A549 (cell line): ENCODE data around the gene FRY.

Source experiments
- KDM1A ChIP-seq: fragments of 200-600 bp; sonication (generic); IDR thresholded peaks from 2 replicates; pipeline ENCODE4 v1.6.1; 2016; ENCODE audit warnings: low read depth, mild to moderate bottlenecking
- MYC ChIP-seq: IDR thresholded peaks from 2 replicates; pipeline ENCODE4 v1.6.1; 2012; ENCODE audit warnings: mild to moderate bottlenecking, inconsistent platforms, low read length, improper control_type of control experiment, borderline replicate concordance
- POLR2A ChIP-seq: IDR thresholded peaks from 2 replicates; pipeline ENCODE4 v1.6.1; 2012; ENCODE audit warnings: mild to moderate bottlenecking, low read length
- RFX5 ChIP-seq: fragments of 450-650 bp; IDR thresholded peaks from 2 replicates; pipeline ENCODE4 v1.7.1; 2014; ENCODE audit warnings: antibody characterized with exemption, mild to moderate bottlenecking, moderate library complexity
- SREBF2 ChIP-seq: fragments of 450-650 bp; IDR thresholded peaks from 2 replicates; pipeline ENCODE4 v1.6.1; 2014; ENCODE audit warnings: mild to moderate bottlenecking, moderate library complexity
- USF2 ChIP-seq: fragments of 450-650 bp; IDR thresholded peaks from 2 replicates; pipeline ENCODE4 v1.6.1; 2014; ENCODE audit warnings: antibody characterized with exemption
- TF ChIP-seq, protein P1 (sequence below): fragments of >200 bp; sonication (Bioruptor Twin); formaldehyde crosslinking; IDR thresholded peaks from 3 replicates; pipeline ENCODE4 v1.5.1; 2016

GRCh38 chr13:32041429-32041828, 9.9 kb downstream of the FRY start:
- TF ChIP-seq POLR2A (no peak), MYC (no peak), RFX5 (no peak), USF2 (no peak), SREBF2 (no peak), KDM1A (no peak)
- TF ChIP-seq, protein P1, sequence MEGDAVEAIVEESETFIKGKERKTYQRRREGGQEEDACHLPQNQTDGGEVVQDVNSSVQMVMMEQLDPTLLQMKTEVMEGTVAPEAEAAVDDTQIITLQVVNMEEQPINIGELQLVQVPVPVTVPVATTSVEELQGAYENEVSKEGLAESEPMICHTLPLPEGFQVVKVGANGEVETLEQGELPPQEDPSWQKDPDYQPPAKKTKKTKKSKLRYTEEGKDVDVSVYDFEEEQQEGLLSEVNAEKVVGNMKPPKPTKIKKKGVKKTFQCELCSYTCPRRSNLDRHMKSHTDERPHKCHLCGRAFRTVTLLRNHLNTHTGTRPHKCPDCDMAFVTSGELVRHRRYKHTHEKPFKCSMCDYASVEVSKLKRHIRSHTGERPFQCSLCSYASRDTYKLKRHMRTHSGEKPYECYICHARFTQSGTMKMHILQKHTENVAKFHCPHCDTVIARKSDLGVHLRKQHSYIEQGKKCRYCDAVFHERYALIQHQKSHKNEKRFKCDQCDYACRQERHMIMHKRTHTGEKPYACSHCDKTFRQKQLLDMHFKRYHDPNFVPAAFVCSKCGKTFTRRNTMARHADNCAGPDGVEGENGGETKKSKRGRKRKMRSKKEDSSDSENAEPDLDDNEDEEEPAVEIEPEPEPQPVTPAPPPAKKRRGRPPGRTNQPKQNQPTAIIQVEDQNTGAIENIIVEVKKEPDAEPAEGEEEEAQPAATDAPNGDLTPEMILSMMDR: no peak
